ENCODE data around the gene PPIL1. TPM values are rescaled to one million over a fixed set of nuclear protein-coding genes. Genes with fewer than 3 reads are reported as not detected.

Gene PPIL1
- total RNA-seq, 4 donors from 2014 or later, result 17.5 to 31.6 (median 20.9) TPM

DNA sequence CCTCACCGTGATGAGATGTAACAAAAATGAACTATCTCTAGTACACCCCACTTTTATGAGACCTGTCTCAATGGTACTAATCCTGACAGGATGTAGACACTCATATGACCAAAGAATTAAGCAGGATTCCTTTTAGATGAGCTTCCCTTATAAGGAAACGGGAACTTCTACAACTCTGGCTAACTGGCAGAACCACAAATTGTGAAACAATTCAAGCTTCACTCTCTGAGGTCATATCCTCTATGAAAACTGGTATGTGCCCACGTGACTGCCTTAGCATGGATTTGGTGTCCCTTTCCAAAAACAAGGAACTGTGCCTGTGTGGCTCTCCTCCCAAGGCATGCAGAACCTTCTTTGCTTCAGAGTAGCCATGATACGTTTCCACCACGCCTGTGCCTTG lies 21.3 kb downstream of the PPIL1 start:
- TF ChIP-seq, protein P1, sequence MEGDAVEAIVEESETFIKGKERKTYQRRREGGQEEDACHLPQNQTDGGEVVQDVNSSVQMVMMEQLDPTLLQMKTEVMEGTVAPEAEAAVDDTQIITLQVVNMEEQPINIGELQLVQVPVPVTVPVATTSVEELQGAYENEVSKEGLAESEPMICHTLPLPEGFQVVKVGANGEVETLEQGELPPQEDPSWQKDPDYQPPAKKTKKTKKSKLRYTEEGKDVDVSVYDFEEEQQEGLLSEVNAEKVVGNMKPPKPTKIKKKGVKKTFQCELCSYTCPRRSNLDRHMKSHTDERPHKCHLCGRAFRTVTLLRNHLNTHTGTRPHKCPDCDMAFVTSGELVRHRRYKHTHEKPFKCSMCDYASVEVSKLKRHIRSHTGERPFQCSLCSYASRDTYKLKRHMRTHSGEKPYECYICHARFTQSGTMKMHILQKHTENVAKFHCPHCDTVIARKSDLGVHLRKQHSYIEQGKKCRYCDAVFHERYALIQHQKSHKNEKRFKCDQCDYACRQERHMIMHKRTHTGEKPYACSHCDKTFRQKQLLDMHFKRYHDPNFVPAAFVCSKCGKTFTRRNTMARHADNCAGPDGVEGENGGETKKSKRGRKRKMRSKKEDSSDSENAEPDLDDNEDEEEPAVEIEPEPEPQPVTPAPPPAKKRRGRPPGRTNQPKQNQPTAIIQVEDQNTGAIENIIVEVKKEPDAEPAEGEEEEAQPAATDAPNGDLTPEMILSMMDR (IDR thresholded peaks at IDR 0.05), result no peak
- no peak for DNase-seq (ENCODE audit: low spot score)
- peak; percentile 24 for ATAC-seq (ENCODE audit: low FRiP score)

DNA sequence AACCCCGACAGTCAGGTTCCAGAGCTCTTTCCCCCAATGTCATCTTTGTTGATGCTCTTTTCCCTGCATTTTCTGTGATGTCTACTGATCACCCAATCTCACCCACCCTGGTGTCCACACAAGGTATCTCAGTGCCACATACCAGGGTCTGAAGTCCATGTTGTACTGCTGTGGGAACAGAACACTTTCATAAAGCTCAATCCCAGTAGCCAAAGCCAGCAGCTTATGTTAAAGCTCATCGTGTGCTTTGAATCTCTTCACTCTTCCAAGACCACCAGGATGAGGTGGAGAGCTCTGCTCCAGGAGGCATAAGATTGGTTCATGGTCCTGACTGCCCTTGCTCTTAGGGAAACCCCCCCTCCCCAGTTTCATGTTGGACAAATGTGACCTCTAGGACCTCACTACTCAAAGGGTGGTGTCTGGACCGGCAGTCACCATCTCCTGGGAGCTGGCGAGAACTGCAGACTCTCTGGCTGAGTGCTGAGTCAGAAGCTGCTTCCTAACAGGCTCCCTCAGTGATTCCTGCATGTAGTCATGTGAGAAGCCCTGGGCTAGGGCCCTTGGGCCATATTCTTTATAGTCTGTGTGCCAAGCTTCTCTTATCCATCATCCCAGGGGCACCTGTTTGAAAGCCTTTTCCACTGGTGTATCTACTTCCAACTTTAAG lies 22.0 kb downstream of the PPIL1 start:
- peak; percentile 34 for ATAC-seq (ENCODE audit: low FRiP score)

DNA sequence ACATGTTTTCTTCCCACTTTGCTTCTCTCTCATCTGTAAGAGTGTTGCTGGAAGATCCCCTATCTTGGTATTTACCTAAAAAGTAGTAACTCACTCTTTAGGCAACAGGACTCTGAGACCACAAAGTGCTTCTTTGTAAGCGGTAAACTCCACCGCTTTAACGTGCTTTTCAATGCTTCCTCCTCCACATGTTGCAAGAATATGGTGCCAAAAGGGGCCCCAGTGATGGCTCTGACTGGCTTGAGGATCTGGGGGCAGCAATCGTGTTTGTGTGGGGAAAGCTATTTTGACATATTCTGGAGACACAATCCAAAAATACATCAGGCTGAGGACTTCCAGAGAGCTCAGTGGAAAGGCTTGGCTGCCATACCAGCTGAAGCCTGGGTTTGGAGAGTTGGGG lies 23.0 kb downstream of the PPIL1 start:
- DNase-seq (ENCODE audit: low spot score) (no peak), ATAC-seq (ENCODE audit: low FRiP score) (no peak)
- TF ChIP-seq, protein P1 (IDR thresholded peaks at IDR 0.05), result no peak

More for the DNA sequence above, 22.0 kb downstream of the PPIL1 start:
- no peak for DNase-seq (ENCODE audit: low spot score)
- TF ChIP-seq, protein P1 (IDR thresholded peaks at IDR 0.05), result no peak

DNA sequence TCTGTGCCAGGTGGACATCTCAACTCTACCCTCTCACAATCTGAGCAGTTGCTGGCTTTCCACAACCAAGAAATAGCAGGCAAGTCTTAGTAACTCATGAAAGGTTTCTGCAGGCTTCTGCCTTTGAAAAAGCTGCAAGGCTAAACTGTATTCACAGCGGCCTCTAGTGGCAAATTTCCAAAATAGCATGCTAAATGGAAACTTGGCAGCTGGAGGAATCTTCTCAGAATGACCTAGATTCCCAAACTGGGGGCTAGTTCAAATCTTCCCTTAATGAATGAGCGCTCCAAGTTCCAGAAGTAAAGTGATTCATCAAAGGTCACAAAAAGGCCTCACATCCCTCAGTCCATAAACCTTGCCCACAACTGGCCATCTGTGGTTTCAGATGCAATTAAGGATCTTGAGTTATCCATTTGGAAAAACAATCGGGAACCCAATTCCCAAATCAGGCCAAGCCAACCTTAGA lies 23.4 kb downstream of the PPIL1 start:
- TF ChIP-seq, protein P1 (IDR thresholded peaks at IDR 0.05), result no peak
- DNase-seq (ENCODE audit: low spot score), result no peak

DNA sequence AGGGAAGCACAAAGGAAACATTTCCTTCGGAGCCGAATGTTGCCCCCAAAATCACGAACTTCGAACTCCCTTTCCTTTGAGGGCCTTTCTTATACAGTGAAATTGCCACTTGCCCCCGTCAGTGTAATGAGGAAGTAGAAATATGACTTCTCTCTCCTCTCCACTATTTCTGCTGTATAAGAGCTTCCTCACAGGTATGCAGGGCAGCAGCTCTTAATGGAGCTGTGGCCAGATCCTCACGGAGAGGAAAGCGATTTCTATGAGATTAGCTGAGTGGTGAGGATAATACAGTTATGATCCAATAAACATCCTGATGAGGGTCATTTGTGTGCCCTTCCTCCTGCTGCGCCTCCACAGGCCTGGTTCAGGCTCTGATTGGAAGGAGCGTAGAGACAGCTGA lies 24.6 kb downstream of the PPIL1 start:
- DNase-seq (ENCODE audit: low spot score) (no peak), ATAC-seq (ENCODE audit: low FRiP score) (no peak)
- TF ChIP-seq, protein P1 (IDR thresholded peaks at IDR 0.05), result no peak

More for the DNA sequence above, 23.4 kb downstream of the PPIL1 start:
- ATAC-seq (ENCODE audit: low FRiP score), result peak; percentile 49

DNA sequence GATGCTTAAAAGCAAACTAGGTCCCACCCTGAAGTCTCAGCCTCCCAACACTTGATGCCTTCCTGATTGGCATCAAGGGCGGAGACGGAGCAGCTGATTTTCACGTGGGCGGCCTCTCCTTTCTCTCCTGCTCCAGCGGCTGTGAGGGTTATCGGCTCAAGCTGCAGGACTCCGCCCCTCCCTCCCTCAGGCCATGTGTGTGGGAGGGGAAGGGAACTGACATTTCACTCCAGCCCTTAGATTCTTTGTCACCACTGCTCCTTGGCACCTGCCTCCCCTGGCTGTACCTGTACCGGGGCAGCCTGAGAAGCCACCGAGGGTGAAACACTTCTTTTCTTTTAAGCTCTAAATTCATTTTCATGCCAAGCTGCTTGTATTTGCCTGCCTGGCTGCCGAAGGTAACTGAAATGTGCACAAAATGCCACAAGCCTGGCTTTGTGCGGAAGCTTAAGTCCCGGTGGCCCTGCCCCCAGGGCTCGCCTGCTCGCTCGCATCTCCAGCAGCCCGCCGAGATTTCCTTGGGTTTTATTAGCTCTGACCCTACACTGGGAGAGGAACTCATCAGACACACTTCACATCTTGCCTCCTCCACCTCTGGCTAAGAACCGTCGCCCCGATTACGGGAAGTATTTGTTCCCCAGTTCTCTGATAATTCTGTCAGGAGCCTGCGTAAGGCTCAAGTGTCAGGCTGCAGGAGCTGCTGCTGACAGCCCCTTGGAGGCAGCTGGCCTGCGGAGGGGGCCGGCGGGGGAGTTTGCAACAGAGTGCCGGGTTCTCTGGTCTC lies 25.8 kb downstream of the PPIL1 start:
- TF ChIP-seq, protein P1 (IDR thresholded peaks at IDR 0.05), result no peak
- DNase-seq (ENCODE audit: low spot score) (no peak), ATAC-seq (ENCODE audit: low FRiP score) (peak; percentile 60)

Data from omental fat pad (tissue), 4 donors.